HepG2 (cell line): ENCODE results near the gene SHISAL1.

Experiments
- CREM ChIP-seq, 2 experiments: sonication (generic) in 1 of 2; formaldehyde crosslinking in 1 of 2; IDR thresholded peaks; 2 replicates each; pipeline versions ENCODE4 v1.4.0 to v1.6.1; 2016 to 2020; ENCODE audit warnings: antibody characterized with exemption in 1 of 2, mild to moderate bottlenecking in 1 of 2, missing genetic modification reagents in 1 of 2
- MAX ChIP-seq: IDR thresholded peaks from 2 replicates; pipeline ENCODE4 v1.6.1; 2012; ENCODE audit warnings: inconsistent platforms
- POLR2A ChIP-seq, 2 experiments: IDR thresholded peaks; 2 replicates each; pipeline ENCODE4 v1.6.1; 2011; ENCODE audit warnings: low read depth in 2 of 2, low read length in 2 of 2, mild to moderate bottlenecking in 1 of 2, moderate library complexity in 1 of 2; ENCODE audit not compliant: insufficient read depth in 1 of 2
- REST ChIP-seq, 2 experiments: IDR thresholded peaks; 2 replicates each; pipeline ENCODE4 v1.6.1; 2011 to 2012; ENCODE audit warnings: low read length in 2 of 2, borderline replicate concordance in 1 of 2, low read depth in 1 of 2, mild to moderate bottlenecking in 1 of 2, moderate library complexity in 1 of 2
- SIN3A ChIP-seq: IDR thresholded peaks from 2 replicates; pipeline ENCODE4 v1.6.1; 2011; ENCODE audit warnings: low read depth, mild to moderate bottlenecking, control low read depth, low read length, borderline replicate concordance
- TAF1 ChIP-seq: sonication (generic); formaldehyde crosslinking; IDR thresholded peaks from 2 replicates; pipeline ENCODE4 v1.4.0; 2020; ENCODE audit warnings: missing genetic modification reagents
- TGIF2 ChIP-seq: IDR thresholded peaks from 2 replicates; pipeline ENCODE4 v1.6.1; 2016; ENCODE audit warnings: control low read depth, missing compliant biosample characterization
- TF ChIP-seq, protein P1 (sequence below): sonication (generic); formaldehyde crosslinking; IDR thresholded peaks from 2 replicates; pipeline ENCODE4 v1.5.0; 2020; ENCODE audit warnings: mild to moderate bottlenecking, missing genetic modification reagents, moderate library complexity

DNA sequence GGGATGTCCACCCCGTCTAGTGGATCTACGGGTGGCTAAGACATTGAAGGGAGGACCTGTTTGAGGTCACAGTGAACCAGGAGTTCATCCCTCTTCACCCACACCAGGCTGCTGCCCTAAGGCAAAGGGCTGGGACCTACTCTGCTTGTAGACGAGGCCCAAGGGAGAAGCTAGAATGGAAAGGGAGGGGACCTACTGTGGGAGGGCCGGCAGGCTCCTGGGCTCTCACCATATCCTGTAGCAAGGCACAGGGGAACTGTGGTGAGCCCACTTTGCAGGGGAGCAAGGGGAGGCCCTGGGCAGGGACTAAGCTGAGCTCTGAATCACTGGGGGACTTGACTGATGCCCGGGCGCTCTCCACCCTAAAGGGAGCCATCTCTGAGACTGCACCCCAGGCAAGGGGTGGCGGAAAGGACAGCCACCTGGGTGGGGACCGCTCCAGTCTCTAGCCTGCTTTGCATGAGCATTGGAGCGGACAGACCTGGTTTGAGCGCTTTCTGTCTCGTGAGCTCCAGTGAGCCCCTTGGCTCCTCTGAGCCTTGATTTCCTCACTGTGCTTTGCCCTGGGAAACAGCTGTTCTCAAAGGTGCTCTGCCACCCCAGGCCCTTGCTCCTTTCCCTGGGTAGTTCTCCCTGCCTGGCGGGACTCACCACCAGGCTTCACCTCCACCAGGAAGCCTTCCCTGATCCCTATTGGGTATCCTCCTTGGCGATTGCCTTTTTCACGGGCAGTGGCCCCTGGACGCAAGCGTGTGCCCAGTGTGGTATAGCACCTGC lies 107.8 kb downstream of the SHISAL1 start:
- TF ChIP-seq CREM (IDR thresholded peaks at IDR 0.05) (no peak), CREM (CRISPR knock-in tag; IDR thresholded peaks at IDR 0.05) (no peak), MAX (no peak), SIN3A (no peak), POLR2A (IDR thresholded peaks at IDR 0.05; ENCODE audit: insufficient read depth in 1 of 2, low read depth in 2 of 2, low read length in 2 of 2) (no peak), REST (IDR thresholded peaks at IDR 0.05; ENCODE audit: borderline replicate concordance in 1 of 2, low read depth in 1 of 2, low read length in 2 of 2) (no peak), TAF1 (CRISPR knock-in tag) (no peak), TGIF2 (no peak)
- TF ChIP-seq, protein P1, sequence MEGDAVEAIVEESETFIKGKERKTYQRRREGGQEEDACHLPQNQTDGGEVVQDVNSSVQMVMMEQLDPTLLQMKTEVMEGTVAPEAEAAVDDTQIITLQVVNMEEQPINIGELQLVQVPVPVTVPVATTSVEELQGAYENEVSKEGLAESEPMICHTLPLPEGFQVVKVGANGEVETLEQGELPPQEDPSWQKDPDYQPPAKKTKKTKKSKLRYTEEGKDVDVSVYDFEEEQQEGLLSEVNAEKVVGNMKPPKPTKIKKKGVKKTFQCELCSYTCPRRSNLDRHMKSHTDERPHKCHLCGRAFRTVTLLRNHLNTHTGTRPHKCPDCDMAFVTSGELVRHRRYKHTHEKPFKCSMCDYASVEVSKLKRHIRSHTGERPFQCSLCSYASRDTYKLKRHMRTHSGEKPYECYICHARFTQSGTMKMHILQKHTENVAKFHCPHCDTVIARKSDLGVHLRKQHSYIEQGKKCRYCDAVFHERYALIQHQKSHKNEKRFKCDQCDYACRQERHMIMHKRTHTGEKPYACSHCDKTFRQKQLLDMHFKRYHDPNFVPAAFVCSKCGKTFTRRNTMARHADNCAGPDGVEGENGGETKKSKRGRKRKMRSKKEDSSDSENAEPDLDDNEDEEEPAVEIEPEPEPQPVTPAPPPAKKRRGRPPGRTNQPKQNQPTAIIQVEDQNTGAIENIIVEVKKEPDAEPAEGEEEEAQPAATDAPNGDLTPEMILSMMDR: no peak
